ENCODE measurements around the gene CELSR1. TPM values are rescaled to one million over a fixed set of nuclear protein-coding genes. Genes with fewer than 3 reads are reported as not detected.
A peak's percentile ranks its signal among the peaks of the same experiment; 100 is the strongest.

Gene CELSR1
- total RNA-seq, 1 experiment from 2014 or later = 14.2 TPM

GRCh38 chr22:46451741-46452140 is 85.7 kb downstream of the CELSR1 start:
- Histone ChIP-seq H3K36me3 (ENCODE audit: low read depth, low read length) (no peaks in the 10 kb centered on the region), H3K27me3 (ENCODE audit: low read length) (no peaks in the 10 kb centered on the region), H3K27ac (ENCODE audit: low read length) (peak overlapping the region; percentile 11; the same call in 1 of the 2 replicates), H3F3A (ENCODE audit: low read length, unreplicated experiment) (no peaks in the 10 kb centered on the region), H2AFZ (ENCODE audit: low read length) (no peak overlapping the region), H3K79me2 (ENCODE audit: low read length) (no peaks in the 10 kb centered on the region), H3K9me3 (ENCODE audit: low read length) (no peaks in the 10 kb centered on the region), H3K4me1 (ENCODE audit: insufficient read depth, low read length) (peaks cover 27% of the 10 kb centered on the region), H3K4me3 (ENCODE audit: low read length) (no peak overlapping the region), H3K9ac (ENCODE audit: low read length) (no peak overlapping the region), H3K4me2 (ENCODE audit: low read length) (no peak overlapping the region), H3K9me2 (replicated peaks; ENCODE audit: low read length) (no peaks in the 10 kb centered on the region), H4K20me1 (ENCODE audit: low read length) (no peaks in the 10 kb centered on the region)
- CTCF ChIA-PET = no interaction called here
- intact Hi-C loops (cut with micrococcal nuclease) = no loop called here
- DNase-seq (no peak), ATAC-seq (no peak)
- no peak for TF ChIP-seq EZH2 (IDR thresholded peaks at IDR 0.05; ENCODE audit: low read length, unreplicated experiment)
- TF ChIP-seq, protein P1, sequence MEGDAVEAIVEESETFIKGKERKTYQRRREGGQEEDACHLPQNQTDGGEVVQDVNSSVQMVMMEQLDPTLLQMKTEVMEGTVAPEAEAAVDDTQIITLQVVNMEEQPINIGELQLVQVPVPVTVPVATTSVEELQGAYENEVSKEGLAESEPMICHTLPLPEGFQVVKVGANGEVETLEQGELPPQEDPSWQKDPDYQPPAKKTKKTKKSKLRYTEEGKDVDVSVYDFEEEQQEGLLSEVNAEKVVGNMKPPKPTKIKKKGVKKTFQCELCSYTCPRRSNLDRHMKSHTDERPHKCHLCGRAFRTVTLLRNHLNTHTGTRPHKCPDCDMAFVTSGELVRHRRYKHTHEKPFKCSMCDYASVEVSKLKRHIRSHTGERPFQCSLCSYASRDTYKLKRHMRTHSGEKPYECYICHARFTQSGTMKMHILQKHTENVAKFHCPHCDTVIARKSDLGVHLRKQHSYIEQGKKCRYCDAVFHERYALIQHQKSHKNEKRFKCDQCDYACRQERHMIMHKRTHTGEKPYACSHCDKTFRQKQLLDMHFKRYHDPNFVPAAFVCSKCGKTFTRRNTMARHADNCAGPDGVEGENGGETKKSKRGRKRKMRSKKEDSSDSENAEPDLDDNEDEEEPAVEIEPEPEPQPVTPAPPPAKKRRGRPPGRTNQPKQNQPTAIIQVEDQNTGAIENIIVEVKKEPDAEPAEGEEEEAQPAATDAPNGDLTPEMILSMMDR (conservative IDR thresholded peaks at IDR 0.05; ENCODE audit: low read depth, low read length) = no peak
- TF ChIP-seq EZH2phosphoT487 (IDR thresholded peaks at IDR 0.05; ENCODE audit: borderline replicate concordance, low read length) = no peak
- POLR2A ChIA-PET (ENCODE audit: unreplicated experiment) = no interaction called here
- BruUV-seq (replicated peaks) = no TSS peak

DNA sequence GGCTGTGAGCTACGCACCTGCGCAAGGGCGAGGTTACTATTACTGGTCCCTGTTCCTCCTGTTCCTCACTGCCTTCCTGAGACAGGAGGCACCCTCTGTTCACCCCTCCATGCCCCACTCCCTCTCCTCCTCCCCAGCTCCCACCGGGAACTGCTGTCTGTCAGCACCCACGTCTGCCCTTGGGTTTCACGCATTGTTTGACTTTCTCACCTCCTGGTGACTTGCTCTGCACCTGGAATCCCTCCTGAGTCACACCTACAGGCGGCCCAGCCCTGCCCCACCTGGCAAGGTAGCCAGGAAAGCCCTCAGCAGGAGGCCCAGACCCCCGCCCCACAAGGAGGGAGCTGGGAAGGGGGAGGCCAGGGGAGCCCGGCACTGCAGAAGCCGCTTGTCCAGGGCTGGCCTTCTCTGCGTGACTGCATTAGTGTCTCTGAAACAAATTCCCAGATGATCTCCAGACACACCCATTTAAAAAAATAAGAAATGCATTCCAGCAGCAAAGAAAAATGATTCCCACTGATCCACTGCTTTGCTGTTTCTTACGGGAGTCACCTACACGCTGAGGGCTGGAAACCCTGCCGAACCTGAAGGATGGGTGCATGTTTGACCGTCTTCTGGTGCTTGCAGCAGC is 86.4 kb downstream of the CELSR1 start:
- Histone ChIP-seq H2AFZ (ENCODE audit: low read length) (no peak overlapping the region), H3K27me3 (ENCODE audit: low read length) (no peaks in the 10 kb centered on the region), H3K27ac (ENCODE audit: low read length) (peak overlapping the region; percentile 11; the same call in 1 of the 2 replicates), H3K9ac (ENCODE audit: low read length) (no peak overlapping the region), H3F3A (ENCODE audit: low read length, unreplicated experiment) (no peaks in the 10 kb centered on the region), H3K4me3 (ENCODE audit: low read length) (no peak overlapping the region), H3K79me2 (ENCODE audit: low read length) (no peaks in the 10 kb centered on the region), H3K9me2 (replicated peaks; ENCODE audit: low read length) (no peaks in the 10 kb centered on the region), H3K36me3 (ENCODE audit: low read depth, low read length) (no peaks in the 10 kb centered on the region), H3K4me1 (ENCODE audit: insufficient read depth, low read length) (peaks cover 27% of the 10 kb centered on the region), H4K20me1 (ENCODE audit: low read length) (no peaks in the 10 kb centered on the region), H3K9me3 (ENCODE audit: low read length) (no peaks in the 10 kb centered on the region), H3K4me2 (ENCODE audit: low read length) (no peak overlapping the region)
- ChIA-PET CTCF (no interaction called here), POLR2A (ENCODE audit: unreplicated experiment) (no interaction called here)
- ATAC-seq (no peak), DNase-seq (peak; percentile 25)
- intact Hi-C loops (cut with micrococcal nuclease) = no loop called here
- BruUV-seq (replicated peaks) = no TSS peak
- TF ChIP-seq EZH2phosphoT487 (IDR thresholded peaks at IDR 0.05; ENCODE audit: borderline replicate concordance, low read length) (no peak), EZH2 (IDR thresholded peaks at IDR 0.05; ENCODE audit: low read length, unreplicated experiment) (no peak)
- TF ChIP-seq, protein P1 (conservative IDR thresholded peaks at IDR 0.05; ENCODE audit: low read depth, low read length) = no peak

- CTCF ChIA-PET = no interaction called here
- H3K36me3 ChIP-seq (ENCODE audit: low read depth, low read length) = no peaks in the 10 kb centered on the region
- DNase-seq = no peak
- H4K20me1 ChIP-seq (ENCODE audit: low read length) = no peaks in the 10 kb centered on the region
- H3K4me2 ChIP-seq (ENCODE audit: low read length) = no peak overlapping the region
- H3F3A ChIP-seq (ENCODE audit: low read length, unreplicated experiment) = no peaks in the 10 kb centered on the region
- peaks cover 21% of the 10 kb centered on the region for H3K4me1 ChIP-seq (ENCODE audit: insufficient read depth, low read length)
- intact Hi-C loops (cut with micrococcal nuclease) = no loop called here
- no peaks in the 10 kb centered on the region for H3K9me2 ChIP-seq (replicated peaks; ENCODE audit: low read length)
- no peak for TF ChIP-seq EZH2phosphoT487 (IDR thresholded peaks at IDR 0.05; ENCODE audit: borderline replicate concordance, low read length)
- no peak for TF ChIP-seq EZH2 (IDR thresholded peaks at IDR 0.05; ENCODE audit: low read length, unreplicated experiment)
- TF ChIP-seq, protein P1 (conservative IDR thresholded peaks at IDR 0.05; ENCODE audit: low read depth, low read length) = no peak
- no peaks in the 10 kb centered on the region for H3K9me3 ChIP-seq (ENCODE audit: low read length)
- no peaks in the 10 kb centered on the region for H3K27me3 ChIP-seq (ENCODE audit: low read length)
- H3K27ac ChIP-seq (ENCODE audit: low read length) = no peak overlapping the region
- H3K79me2 ChIP-seq (ENCODE audit: low read length) = no peaks in the 10 kb centered on the region
- POLR2A ChIA-PET (ENCODE audit: unreplicated experiment) = no interaction called here
- no peak overlapping the region for H3K4me3 ChIP-seq (ENCODE audit: low read length)
- no TSS peak for BruUV-seq (replicated peaks)
- H3K9ac ChIP-seq (ENCODE audit: low read length) = no peak overlapping the region
- H2AFZ ChIP-seq (ENCODE audit: low read length) = no peak overlapping the region
- no peak for ATAC-seq
Measured at GRCh38 chr22:46449974-46450745, 87.3 kb downstream of the CELSR1 start.

Data from PC-3 (cell line).